Measurements from ENCODE around the gene NPHP4. TPM values are rescaled to one million over a fixed set of nuclear protein-coding genes. Genes with fewer than 3 reads are reported as not detected.

Gene NPHP4
- polyA plus RNA-seq, 2 of the 4 experiments (the other 2 are of a cell fraction), result 2.9 to 5.1 TPM

DNA sequence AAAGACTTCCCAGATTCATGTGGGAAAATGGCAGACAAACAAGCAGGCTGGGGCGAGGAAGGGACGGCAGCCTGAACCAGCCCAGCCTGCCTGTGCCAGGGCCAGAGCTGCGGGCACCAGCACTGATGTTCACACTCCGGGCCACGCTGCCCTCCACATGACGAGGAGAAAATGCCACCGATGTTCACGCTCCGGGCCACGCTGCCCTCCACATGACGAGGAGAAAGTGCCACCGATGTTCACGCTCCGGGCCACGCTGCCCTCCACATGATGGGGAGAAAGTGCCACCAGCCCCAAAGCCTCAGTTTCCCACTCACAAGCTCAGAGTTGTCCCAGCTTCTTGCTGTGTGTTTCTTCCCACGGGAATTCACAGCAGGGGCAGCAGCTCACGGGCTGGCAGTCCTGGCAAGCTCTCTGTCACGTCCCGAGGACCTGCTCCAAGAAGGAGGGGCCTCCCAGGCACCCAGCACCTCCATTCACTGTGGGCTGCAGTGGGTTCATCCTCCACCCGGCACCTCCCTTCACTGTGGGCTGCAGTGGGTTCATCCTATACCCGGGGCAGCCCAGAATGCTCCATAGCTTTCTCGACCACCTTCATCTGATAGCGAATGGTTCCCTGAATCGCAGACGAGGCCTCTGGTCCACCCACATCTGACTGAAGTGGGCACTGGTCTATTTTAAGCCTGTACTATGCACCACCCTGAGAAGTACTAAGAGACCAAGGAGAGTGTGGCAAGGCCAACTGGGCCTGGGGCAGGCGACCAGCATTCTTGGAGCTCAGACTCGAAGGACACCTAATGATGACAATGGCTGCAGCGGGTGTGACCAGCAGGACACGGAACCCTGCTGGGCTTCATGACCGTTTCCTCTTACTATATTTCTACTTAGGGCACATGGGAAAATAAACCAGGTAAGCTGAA is 108.8 kb downstream of the NPHP4 start (continued):
- no peak for TF ChIP-seq BHLHE40 (IDR thresholded peaks at IDR 0.05; ENCODE audit: low read depth, low read length)
- no peak for TF ChIP-seq KDM5A (IDR thresholded peaks at IDR 0.05)
- TF ChIP-seq FOSL2 (IDR thresholded peaks at IDR 0.05), result no peak
- TF ChIP-seq FOSL2 (CRISPR knock-in tag; IDR thresholded peaks at IDR 0.05), result no peak
- TF ChIP-seq CBX2 (IDR thresholded peaks at IDR 0.05; ENCODE audit: borderline replicate concordance, low read depth), result no peak
- TF ChIP-seq ZSCAN20 (CRISPR knock-in tag; IDR thresholded peaks at IDR 0.05), result no peak

GRCh38 chr1:5882367-5883128 is 109.7 kb downstream of the NPHP4 start:
- FAIRE-seq, result no peak

GRCh38 chr1:5881526-5882222 is 110.6 kb downstream of the NPHP4 start:
- ATAC-seq (no peak), FAIRE-seq (no peak), DNase-seq (ENCODE audit: low read depth in 1 of 2, low spot score in 1 of 2) (no peak)
- H3K4me3 ChIP-seq, result no peak overlapping the region
- 90% methylated on average over 15 of the region's 22 CpGs for WGBS (ENCODE audit: missing lambda C conversion rate)
- ChIA-PET POLR2A (no interaction called here), CTCF (interaction anchor here (1.0 to 1.5 kb wide), 2 partner anchors 12 to 34 kb away, joined by 4 to 5 read pairs; no protein-coding TSS in a partner anchor)
- H3K4me2 ChIP-seq, result no peak overlapping the region
- H3K9me3 ChIP-seq, result no peaks in the 10 kb centered on the region
- no peak for TF ChIP-seq FOSL2 (IDR thresholded peaks at IDR 0.05)
- no peak for TF ChIP-seq FOSL2 (CRISPR knock-in tag; IDR thresholded peaks at IDR 0.05)
- no peak for TF ChIP-seq SMC3 (IDR thresholded peaks at IDR 0.05)
- no peak for TF ChIP-seq ESRRA (IDR thresholded peaks at IDR 0.05; ENCODE audit: borderline replicate concordance, low read length)
- no peak for TF ChIP-seq TFCP2L1 (CRISPR knock-in tag; IDR thresholded peaks at IDR 0.05)
- no peak for TF ChIP-seq FOSB (CRISPR knock-in tag; IDR thresholded peaks at IDR 0.05)
- TF ChIP-seq CEBPB (IDR thresholded peaks at IDR 0.05), result no peak
- TF ChIP-seq MAFK (IDR thresholded peaks at IDR 0.05; ENCODE audit: partially characterized antibody), result no peak
- TF ChIP-seq EP300 (IDR thresholded peaks at IDR 0.05), result no peak
- TF ChIP-seq, protein P1, sequence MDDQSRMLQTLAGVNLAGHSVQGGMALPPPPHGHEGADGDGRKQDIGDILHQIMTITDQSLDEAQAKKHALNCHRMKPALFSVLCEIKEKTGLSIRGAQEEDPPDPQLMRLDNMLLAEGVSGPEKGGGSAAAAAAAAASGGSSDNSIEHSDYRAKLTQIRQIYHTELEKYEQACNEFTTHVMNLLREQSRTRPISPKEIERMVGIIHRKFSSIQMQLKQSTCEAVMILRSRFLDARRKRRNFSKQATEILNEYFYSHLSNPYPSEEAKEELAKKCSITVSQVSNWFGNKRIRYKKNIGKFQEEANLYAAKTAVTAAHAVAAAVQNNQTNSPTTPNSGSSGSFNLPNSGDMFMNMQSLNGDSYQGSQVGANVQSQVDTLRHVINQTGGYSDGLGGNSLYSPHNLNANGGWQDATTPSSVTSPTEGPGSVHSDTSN (IDR thresholded peaks at IDR 0.05), result no peak
- no peak for TF ChIP-seq TP53 (CRISPR knock-in tag; IDR thresholded peaks at IDR 0.05)
- no peak for TF ChIP-seq BCL3 (IDR thresholded peaks at IDR 0.05)
- no peak for TF ChIP-seq CHD4 (IDR thresholded peaks at IDR 0.05; ENCODE audit: borderline replicate concordance)
- no peak for TF ChIP-seq HOXB5 (CRISPR knock-in tag; IDR thresholded peaks at IDR 0.05)
- no peak overlapping the region for H3K27ac ChIP-seq
- H3K4me1 ChIP-seq, result no peaks in the 10 kb centered on the region

More at GRCh38 chr1:5882367-5883128, 109.7 kb downstream of the NPHP4 start:
- no peaks in the 10 kb centered on the region for H3K4me1 ChIP-seq
- H3K9me3 ChIP-seq, result no peaks in the 10 kb centered on the region
- H3K4me3 ChIP-seq, result no peak overlapping the region
- POLR2A ChIA-PET, result no interaction called here
- ATAC-seq (no peak), DNase-seq (ENCODE audit: low read depth in 1 of 2, low spot score in 1 of 2) (no peak)
- no peak overlapping the region for H3K4me2 ChIP-seq
- TF ChIP-seq MAX (IDR thresholded peaks at IDR 0.05) (no peak), JUNB (IDR thresholded peaks at IDR 0.05) (no peak), GATA3 (IDR thresholded peaks at IDR 0.05; ENCODE audit: borderline replicate concordance) (no peak), TP53 (CRISPR knock-in tag; IDR thresholded peaks at IDR 0.05) (no peak), ZFP36 (IDR thresholded peaks at IDR 0.05; ENCODE audit: borderline replicate concordance, partially characterized antibody) (no peak), CBX2 (IDR thresholded peaks at IDR 0.05; ENCODE audit: borderline replicate concordance, low read depth) (no peak)
- H3K27ac ChIP-seq, result no peak overlapping the region
- WGBS (ENCODE audit: missing lambda C conversion rate), result 94% methylated on average over 26 of the region's 27 CpGs
- CTCF ChIA-PET, result no interaction called here
